Liver (tissue), 9 donors: ENCODE results near the gene GJB1. TPM values are rescaled to one million over a fixed set of nuclear protein-coding genes. Genes with fewer than 3 reads are reported as not detected.

ENCODE experiments used
- DNase-seq: peaks from one replicate; pipeline ENCODE4 v3.0.0-alpha.2; 2017; ENCODE audit warnings: low spot score
- H3K27ac ChIP-seq, 2 donors: one replicate each; pipeline ENCODE4 v1.7.0; 2013; ENCODE audit warnings: inconsistent platforms in 2 of 2, low read length in 2 of 2, control low read depth in 1 of 2, low read depth in 1 of 2, mild to moderate bottlenecking in 1 of 2
- H3K27me3 ChIP-seq, 4 donors: one replicate each; pipeline versions ENCODE4 v1.6.1 to v1.7.0; 2013; ENCODE audit warnings: low read length in 3 of 4, inconsistent platforms in 1 of 4, mild to moderate bottlenecking in 1 of 4, moderate library complexity in 1 of 4; ENCODE audit not compliant: control insufficient read depth in 4 of 4, insufficient read depth in 4 of 4
- H3K36me3 ChIP-seq, 4 donors: one replicate each; pipeline versions ENCODE4 v1.6.1 to v1.7.0; 2013; ENCODE audit warnings: low read length in 3 of 4, mild to moderate bottlenecking in 3 of 4, low read depth in 1 of 4, moderate library complexity in 1 of 4; ENCODE audit not compliant: control insufficient read depth in 4 of 4, insufficient read depth in 3 of 4
- H3K4me1 ChIP-seq, 4 donors: one replicate each; pipeline versions ENCODE4 v1.6.1 to v1.7.0; 2013; ENCODE audit warnings: low read length in 3 of 4, mild to moderate bottlenecking in 3 of 4, moderate library complexity in 1 of 4; ENCODE audit not compliant: control insufficient read depth in 4 of 4, insufficient read depth in 4 of 4
- H3K4me3 ChIP-seq, 3 donors: one replicate each; pipeline versions ENCODE4 v1.6.1 to v1.7.0; 2013; ENCODE audit warnings: low read length in 3 of 3, control low read depth in 1 of 3, low read depth in 1 of 3, mild to moderate bottlenecking in 1 of 3
- H3K9ac ChIP-seq, 2 donors: one replicate each; pipeline ENCODE4 v1.7.0; 2013; ENCODE audit warnings: low read length in 2 of 2, mild to moderate bottlenecking in 2 of 2, moderate library complexity in 2 of 2, control low read depth in 1 of 2, low read depth in 1 of 2
- H3K9me3 ChIP-seq, 4 donors: one replicate each; pipeline versions ENCODE4 v1.6.1 to v1.7.0; 2013; ENCODE audit warnings: low read length in 3 of 4; ENCODE audit not compliant: control insufficient read depth in 4 of 4
- EGR1 ChIP-seq, 2 donors: IDR thresholded peaks; 2 replicates each; pipeline ENCODE4 v1.6.1; 2016 to 2018; ENCODE audit warnings: antibody characterized with exemption in 2 of 2, low read depth in 2 of 2
- FOXA1 ChIP-seq: IDR thresholded peaks from 2 replicates; pipeline ENCODE4 v1.6.1; 2016; ENCODE audit warnings: antibody characterized with exemption
- FOXA2 ChIP-seq: IDR thresholded peaks from 2 replicates; pipeline ENCODE4 v1.6.1; 2016; ENCODE audit warnings: antibody characterized with exemption
- GABPA ChIP-seq, 2 donors: IDR thresholded peaks in 1 of 2; conservative IDR thresholded peaks in 1 of 2; 2 replicates each; pipeline ENCODE4 v1.6.1; 2016; ENCODE audit warnings: antibody characterized with exemption in 2 of 2, mild to moderate bottlenecking in 1 of 2, moderate library complexity in 1 of 2
- HNF4A ChIP-seq, 2 donors: conservative IDR thresholded peaks; 2 replicates each; pipeline ENCODE4 v1.6.1; 2016; ENCODE audit warnings: antibody characterized with exemption in 2 of 2, mild to moderate bottlenecking in 2 of 2
- HNF4G ChIP-seq: IDR thresholded peaks from 2 replicates; pipeline ENCODE4 v1.6.1; 2016; ENCODE audit warnings: antibody characterized with exemption
- JUND ChIP-seq, 2 donors: IDR thresholded peaks; 2 replicates each; pipeline ENCODE4 v1.6.1; 2016; ENCODE audit warnings: antibody characterized with exemption in 2 of 2
- NR2F2 ChIP-seq: IDR thresholded peaks from 2 replicates; pipeline ENCODE4 v1.6.1; 2016; ENCODE audit warnings: antibody characterized with exemption
- RAD21 ChIP-seq, 2 donors: IDR thresholded peaks; 2 replicates each; pipeline ENCODE4 v1.6.1; 2016; ENCODE audit warnings: antibody characterized with exemption in 2 of 2, mild to moderate bottlenecking in 2 of 2
- RXRA ChIP-seq, 2 donors: IDR thresholded peaks; 2 replicates each; pipeline ENCODE4 v1.6.1; 2017 to 2018; ENCODE audit warnings: antibody characterized with exemption in 2 of 2, mild to moderate bottlenecking in 1 of 2
- SP1 ChIP-seq: IDR thresholded peaks from 2 replicates; pipeline ENCODE4 v1.6.1; 2018; ENCODE audit warnings: antibody characterized with exemption, mild to moderate bottlenecking
- TAF1 ChIP-seq: conservative IDR thresholded peaks from 2 replicates; pipeline ENCODE4 v1.6.1; 2016; ENCODE audit warnings: antibody characterized with exemption, mild to moderate bottlenecking
- YY1 ChIP-seq: IDR thresholded peaks from 2 replicates; pipeline ENCODE4 v1.6.1; 2016; ENCODE audit warnings: antibody characterized with exemption, mild to moderate bottlenecking
- WGBS: extraction: QIAGEN DNeasy Blood & Tissue Kit; methylation state at CpG from one replicate; pipeline ENCODE4 v1.1.7; 2013; 5-methylcytosine and 5-hydroxymethylcytosine counted together
- polyA plus RNA-seq, 2 donors: library from polyadenylated mRNA; stranded (reverse) in 1 of 2; unstranded in 1 of 2; fragments of 200-250 nt in 1 of 2; fragments of >200 nt in 1 of 2; fragmentation: Nextera tagmentation in 1 of 2; extraction: Ambion mirVana in 1 of 2; gene quantifications; one replicate each; pipeline versions ENCODE4 v1.2.1 to v1.2.3, GENCODE V29; 2013 to 2015
- total RNA-seq, 2 donors: library from RNA; depleted of rRNA; stranded (reverse); fragments of >200 nt; gene quantifications; one replicate each; pipeline ENCODE4 v1.2.3, GENCODE V29; 2014
- TF ChIP-seq, protein P1 (sequence below): IDR thresholded peaks from 2 replicates; pipeline ENCODE4 v1.6.1; 2016; ENCODE audit warnings: antibody characterized with exemption
- TF ChIP-seq, protein P2 (sequence below): IDR thresholded peaks from 2 replicates; pipeline ENCODE4 v1.6.1; 2016; ENCODE audit warnings: antibody characterized with exemption
- TF ChIP-seq, protein P3 (sequence below): IDR thresholded peaks from 2 replicates; pipeline ENCODE4 v1.6.1; 2016; ENCODE audit warnings: antibody characterized with exemption, mild to moderate bottlenecking
- TF ChIP-seq, protein P4 (sequence below): IDR thresholded peaks from 2 replicates; pipeline ENCODE4 v1.6.1; 2016; ENCODE audit warnings: antibody characterized with exemption
- TF ChIP-seq, protein P5 (sequence below): fragments of 150-350 bp; IDR thresholded peaks from 2 replicates; pipeline ENCODE4 v1.5.1; 2017; ENCODE audit warnings: improper control_type of control experiment, low read depth, low read length; ENCODE audit not compliant: missing input control
- donor health status: healthy.
- donor health status: healthy.
- donor health status: healthy.
- donor health status: healthy.
- donor health status: healthy.

The GJB1 gene
- total RNA-seq (100 to 1,000 TPM in 1 of 2 donors, 10 to 100 TPM in 1; 77.1 to 167 TPM), polyA plus RNA-seq (100 to 1,000 TPM; 232 to 251 TPM)

DNA sequence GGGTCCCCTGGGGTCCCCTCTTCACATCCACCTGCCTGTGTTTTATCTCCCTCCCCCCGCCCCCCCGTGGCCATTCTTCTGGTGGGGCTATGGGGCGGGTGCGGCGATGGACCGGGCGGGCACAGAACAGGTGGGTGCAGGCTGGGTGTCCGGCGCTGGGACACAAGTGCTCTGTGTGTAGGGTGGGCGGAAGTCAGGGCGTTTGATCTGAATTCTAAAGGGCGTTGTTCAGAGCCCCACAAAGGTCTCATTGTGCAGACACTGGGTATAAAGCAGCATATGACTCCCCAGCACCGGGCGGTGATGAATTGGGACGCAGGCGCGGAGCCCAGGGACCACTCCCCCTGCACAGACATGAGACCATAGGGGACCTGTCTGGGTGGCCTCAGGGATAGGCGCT, at the start of gene GJB1:
Gene GJB1 (plus strand): TSS at position 296 of the 400 bp plus-strand sequence. CDS start 484 bp downstream, outside the sequence.
- H3K36me3 ChIP-seq = peaks cover 2 to 7% (median 2%) of the 10 kb centered on the region in 4 donors
- no peaks in the 10 kb centered on the region for H3K9me3 ChIP-seq
- no peak within 1 kb of the TSS for H3K4me3 ChIP-seq
- TF ChIP-seq HNF4A (conservative IDR thresholded peaks at IDR 0.05) (no peak), FOXA2 (no peak), RAD21 (IDR thresholded peaks at IDR 0.05) (no peak), YY1 (no peak), JUND (IDR thresholded peaks at IDR 0.05) (no peak), FOXA1 (no peak), EGR1 (IDR thresholded peaks at IDR 0.05; ENCODE audit: low read depth in 2 of 2) (no peak), SP1 (no peak), HNF4G (no peak), TAF1 (no peak), GABPA (IDR thresholded peaks at IDR 0.05 in 1 of 2, conservative IDR thresholded peaks at IDR 0.05 in 1 of 2) (no peak), RXRA (IDR thresholded peaks at IDR 0.05) (no peak), NR2F2 (no peak)
- TF ChIP-seq, protein P1, sequence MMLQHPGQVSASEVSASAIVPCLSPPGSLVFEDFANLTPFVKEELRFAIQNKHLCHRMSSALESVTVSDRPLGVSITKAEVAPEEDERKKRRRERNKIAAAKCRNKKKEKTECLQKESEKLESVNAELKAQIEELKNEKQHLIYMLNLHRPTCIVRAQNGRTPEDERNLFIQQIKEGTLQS = no peak
- TF ChIP-seq, protein P2, sequence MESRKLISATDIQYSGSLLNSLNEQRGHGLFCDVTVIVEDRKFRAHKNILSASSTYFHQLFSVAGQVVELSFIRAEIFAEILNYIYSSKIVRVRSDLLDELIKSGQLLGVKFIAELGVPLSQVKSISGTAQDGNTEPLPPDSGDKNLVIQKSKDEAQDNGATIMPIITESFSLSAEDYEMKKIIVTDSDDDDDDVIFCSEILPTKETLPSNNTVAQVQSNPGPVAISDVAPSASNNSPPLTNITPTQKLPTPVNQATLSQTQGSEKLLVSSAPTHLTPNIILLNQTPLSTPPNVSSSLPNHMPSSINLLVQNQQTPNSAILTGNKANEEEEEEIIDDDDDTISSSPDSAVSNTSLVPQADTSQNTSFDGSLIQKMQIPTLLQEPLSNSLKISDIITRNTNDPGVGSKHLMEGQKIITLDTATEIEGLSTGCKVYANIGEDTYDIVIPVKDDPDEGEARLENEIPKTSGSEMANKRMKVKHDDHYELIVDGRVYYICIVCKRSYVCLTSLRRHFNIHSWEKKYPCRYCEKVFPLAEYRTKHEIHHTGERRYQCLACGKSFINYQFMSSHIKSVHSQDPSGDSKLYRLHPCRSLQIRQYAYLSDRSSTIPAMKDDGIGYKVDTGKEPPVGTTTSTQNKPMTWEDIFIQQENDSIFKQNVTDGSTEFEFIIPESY = no peak
- TF ChIP-seq, protein P3, sequence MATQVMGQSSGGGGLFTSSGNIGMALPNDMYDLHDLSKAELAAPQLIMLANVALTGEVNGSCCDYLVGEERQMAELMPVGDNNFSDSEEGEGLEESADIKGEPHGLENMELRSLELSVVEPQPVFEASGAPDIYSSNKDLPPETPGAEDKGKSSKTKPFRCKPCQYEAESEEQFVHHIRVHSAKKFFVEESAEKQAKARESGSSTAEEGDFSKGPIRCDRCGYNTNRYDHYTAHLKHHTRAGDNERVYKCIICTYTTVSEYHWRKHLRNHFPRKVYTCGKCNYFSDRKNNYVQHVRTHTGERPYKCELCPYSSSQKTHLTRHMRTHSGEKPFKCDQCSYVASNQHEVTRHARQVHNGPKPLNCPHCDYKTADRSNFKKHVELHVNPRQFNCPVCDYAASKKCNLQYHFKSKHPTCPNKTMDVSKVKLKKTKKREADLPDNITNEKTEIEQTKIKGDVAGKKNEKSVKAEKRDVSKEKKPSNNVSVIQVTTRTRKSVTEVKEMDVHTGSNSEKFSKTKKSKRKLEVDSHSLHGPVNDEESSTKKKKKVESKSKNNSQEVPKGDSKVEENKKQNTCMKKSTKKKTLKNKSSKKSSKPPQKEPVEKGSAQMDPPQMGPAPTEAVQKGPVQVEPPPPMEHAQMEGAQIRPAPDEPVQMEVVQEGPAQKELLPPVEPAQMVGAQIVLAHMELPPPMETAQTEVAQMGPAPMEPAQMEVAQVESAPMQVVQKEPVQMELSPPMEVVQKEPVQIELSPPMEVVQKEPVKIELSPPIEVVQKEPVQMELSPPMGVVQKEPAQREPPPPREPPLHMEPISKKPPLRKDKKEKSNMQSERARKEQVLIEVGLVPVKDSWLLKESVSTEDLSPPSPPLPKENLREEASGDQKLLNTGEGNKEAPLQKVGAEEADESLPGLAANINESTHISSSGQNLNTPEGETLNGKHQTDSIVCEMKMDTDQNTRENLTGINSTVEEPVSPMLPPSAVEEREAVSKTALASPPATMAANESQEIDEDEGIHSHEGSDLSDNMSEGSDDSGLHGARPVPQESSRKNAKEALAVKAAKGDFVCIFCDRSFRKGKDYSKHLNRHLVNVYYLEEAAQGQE = no peak
- TF ChIP-seq, protein P4, sequence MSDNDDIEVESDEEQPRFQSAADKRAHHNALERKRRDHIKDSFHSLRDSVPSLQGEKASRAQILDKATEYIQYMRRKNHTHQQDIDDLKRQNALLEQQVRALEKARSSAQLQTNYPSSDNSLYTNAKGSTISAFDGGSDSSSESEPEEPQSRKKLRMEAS = no peak
- TF ChIP-seq, protein P5, sequence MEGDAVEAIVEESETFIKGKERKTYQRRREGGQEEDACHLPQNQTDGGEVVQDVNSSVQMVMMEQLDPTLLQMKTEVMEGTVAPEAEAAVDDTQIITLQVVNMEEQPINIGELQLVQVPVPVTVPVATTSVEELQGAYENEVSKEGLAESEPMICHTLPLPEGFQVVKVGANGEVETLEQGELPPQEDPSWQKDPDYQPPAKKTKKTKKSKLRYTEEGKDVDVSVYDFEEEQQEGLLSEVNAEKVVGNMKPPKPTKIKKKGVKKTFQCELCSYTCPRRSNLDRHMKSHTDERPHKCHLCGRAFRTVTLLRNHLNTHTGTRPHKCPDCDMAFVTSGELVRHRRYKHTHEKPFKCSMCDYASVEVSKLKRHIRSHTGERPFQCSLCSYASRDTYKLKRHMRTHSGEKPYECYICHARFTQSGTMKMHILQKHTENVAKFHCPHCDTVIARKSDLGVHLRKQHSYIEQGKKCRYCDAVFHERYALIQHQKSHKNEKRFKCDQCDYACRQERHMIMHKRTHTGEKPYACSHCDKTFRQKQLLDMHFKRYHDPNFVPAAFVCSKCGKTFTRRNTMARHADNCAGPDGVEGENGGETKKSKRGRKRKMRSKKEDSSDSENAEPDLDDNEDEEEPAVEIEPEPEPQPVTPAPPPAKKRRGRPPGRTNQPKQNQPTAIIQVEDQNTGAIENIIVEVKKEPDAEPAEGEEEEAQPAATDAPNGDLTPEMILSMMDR = no peak
- no peaks in the 10 kb centered on the region for H3K27me3 ChIP-seq
- WGBS = 75% methylated on average over 18 of the region's 18 CpGs
- no peak within 1 kb of the TSS for H3K9ac ChIP-seq
- H3K4me1 ChIP-seq = peaks cover 8 to 70% (median 54%) of the 10 kb centered on the region in 4 donors
- H3K27ac ChIP-seq = no peak within 1 kb of the TSS
- DNase-seq = no peak
